GM23248 (cell line): Measurements from ENCODE around the gene ANO1. TPM values are rescaled to one million over a fixed set of nuclear protein-coding genes. Genes with fewer than 3 reads are reported as not detected.

Experiments used
- DNase-seq: peaks from one replicate; pipeline ENCODE4 v3.0.0-alpha.2; 2015
- H2AFZ ChIP-seq: fragments of 200-600 bp; sonication (generic); 2 replicates; pipeline ENCODE4 v1.6.1; 2016; ENCODE audit warnings: antibody characterized with exemption
- H3F3A ChIP-seq: fragments of 200-600 bp; sonication (generic); 2 replicates; pipeline ENCODE4 v1.6.1; 2016; ENCODE audit warnings: mild to moderate bottlenecking, antibody characterized with exemption, mixed run types; ENCODE audit not compliant: insufficient read depth
- H3K27ac ChIP-seq: fragments of 200-600 bp; sonication (generic); 2 replicates; pipeline ENCODE4 v1.5.1; 2016; ENCODE audit warnings: mild to moderate bottlenecking
- H3K27me3 ChIP-seq: fragments of 200-600 bp; sonication (generic); replicated peaks from 2 replicates; pipeline ENCODE4 v1.6.1; 2016; ENCODE audit warnings: mild to moderate bottlenecking; ENCODE audit not compliant: insufficient read depth
- H3K36me3 ChIP-seq: fragments of 200-600 bp; sonication (generic); 2 replicates; pipeline ENCODE4 v1.6.1; 2016; ENCODE audit warnings: low read depth, mild to moderate bottlenecking
- H3K4me1 ChIP-seq: fragments of 200-600 bp; sonication (generic); 2 replicates; pipeline ENCODE4 v1.6.1; 2016; ENCODE audit warnings: mild to moderate bottlenecking; ENCODE audit not compliant: insufficient read depth
- H3K4me2 ChIP-seq: fragments of 200-600 bp; sonication (generic); one replicate; pipeline ENCODE4 v1.6.1; 2016; ENCODE audit warnings: mild to moderate bottlenecking; ENCODE audit not compliant: unreplicated experiment
- H3K4me3 ChIP-seq: fragments of 200-600 bp; sonication (generic); 2 replicates; pipeline ENCODE4 v1.5.1; 2016; ENCODE audit warnings: mild to moderate bottlenecking
- H3K79me2 ChIP-seq: fragments of 200-600 bp; sonication (generic); 2 replicates; pipeline ENCODE4 v1.6.1; 2016; ENCODE audit warnings: mild to moderate bottlenecking; ENCODE audit not compliant: insufficient read depth
- H3K9ac ChIP-seq: fragments of 200-600 bp; sonication (generic); 2 replicates; pipeline ENCODE4 v1.6.1; 2016; ENCODE audit warnings: mild to moderate bottlenecking
- H3K9me2 ChIP-seq: fragments of 200-600 bp; sonication (generic); 2 replicates; pipeline ENCODE4 v1.6.1; 2016; ENCODE audit warnings: mixed run types, mild to moderate bottlenecking, moderate library complexity; ENCODE audit not compliant: insufficient read depth
- H3K9me3 ChIP-seq: fragments of 200-600 bp; sonication (generic); one replicate; pipeline ENCODE4 v1.6.1; 2017; ENCODE audit warnings: low read depth
- H4K20me1 ChIP-seq: fragments of 200-600 bp; sonication (generic); 2 replicates; pipeline ENCODE4 v1.6.0; 2016; ENCODE audit not compliant: insufficient read depth
- EZH2 ChIP-seq: fragments of 200-600 bp; sonication (generic); IDR thresholded peaks from 2 replicates; pipeline ENCODE4 v1.6.1; 2018; ENCODE audit warnings: antibody characterized with exemption, mild to moderate bottlenecking; ENCODE audit not compliant: insufficient read depth, poor library complexity, severe bottlenecking
- EZH2phosphoT487 ChIP-seq: fragments of 200-600 bp; sonication (generic); IDR thresholded peaks from 2 replicates; pipeline ENCODE4 v1.6.1; 2018; ENCODE audit warnings: antibody characterized with exemption, moderate library complexity, mild to moderate bottlenecking, low read depth; ENCODE audit not compliant: insufficient read depth
- WGBS, 2 experiments: methylation state at CpG; one replicate each; pipeline ENCODE4 v1.1.6; 2015 to 2017; ENCODE audit warnings: low lambda C conversion rate in 2 of 2, low coverage in 1 of 2; ENCODE audit errors: missing lambda C conversion rate in 2 of 2; 5-methylcytosine and 5-hydroxymethylcytosine counted together
- in situ Hi-C: fragments of 300-500 bp; cut with MboI; formaldehyde crosslinking; loops from 2 replicates; pipeline ENCODE4 v1.15.0; 2020
- polyA plus RNA-seq: library from polyadenylated mRNA; unstranded; fragments of >200 nt; fragmentation: Nextera tagmentation; extraction: Ambion mirVana; gene quantifications from 2 replicates; pipeline ENCODE4 v1.2.1, GENCODE V29; 2016
- total RNA-seq: library from RNA; depleted of rRNA; stranded (reverse); fragments of >200 nt; shearing (Covaris generic); gene quantifications from 2 replicates; pipeline ENCODE4 v1.2.3, GENCODE V29; 2014

ANO1 gene
- total and polyA plus RNA-seq, 2 experiments from 2014 or later, result 0.97 TPM; not detected in 1

- Histone ChIP-seq H3K79me2 (no peaks in the 10 kb centered on the region), H3K4me3 (no peak overlapping the region), H3K4me1 (peaks cover 7% of the 10 kb centered on the region), H3K27ac (no peak overlapping the region), H3F3A (no peaks in the 10 kb centered on the region), H2AFZ (no peak overlapping the region), H3K4me2 (no peak overlapping the region), H4K20me1 (no peaks in the 10 kb centered on the region), H3K9me2 (no peaks in the 10 kb centered on the region), H3K27me3 (0 out of 2 replicates have a peak, but pooled peaks cover 12% of the 10 kb centered on the region), H3K9me3 (no peaks in the 10 kb centered on the region), H3K9ac (no peak overlapping the region), H3K36me3 (no peaks in the 10 kb centered on the region)
- in situ Hi-C loops, result no loop called here
- TF ChIP-seq EZH2 (no peak), EZH2phosphoT487 (no peak)
- WGBS, 2 experiments, result 71 to 83% methylated on average over 9 to 17 of the region's 17 CpGs
- no peak for DNase-seq
These were observed 48.4 kb downstream of the ANO1 start for GRCh38 chr11:70126494-70126893.

DNA sequence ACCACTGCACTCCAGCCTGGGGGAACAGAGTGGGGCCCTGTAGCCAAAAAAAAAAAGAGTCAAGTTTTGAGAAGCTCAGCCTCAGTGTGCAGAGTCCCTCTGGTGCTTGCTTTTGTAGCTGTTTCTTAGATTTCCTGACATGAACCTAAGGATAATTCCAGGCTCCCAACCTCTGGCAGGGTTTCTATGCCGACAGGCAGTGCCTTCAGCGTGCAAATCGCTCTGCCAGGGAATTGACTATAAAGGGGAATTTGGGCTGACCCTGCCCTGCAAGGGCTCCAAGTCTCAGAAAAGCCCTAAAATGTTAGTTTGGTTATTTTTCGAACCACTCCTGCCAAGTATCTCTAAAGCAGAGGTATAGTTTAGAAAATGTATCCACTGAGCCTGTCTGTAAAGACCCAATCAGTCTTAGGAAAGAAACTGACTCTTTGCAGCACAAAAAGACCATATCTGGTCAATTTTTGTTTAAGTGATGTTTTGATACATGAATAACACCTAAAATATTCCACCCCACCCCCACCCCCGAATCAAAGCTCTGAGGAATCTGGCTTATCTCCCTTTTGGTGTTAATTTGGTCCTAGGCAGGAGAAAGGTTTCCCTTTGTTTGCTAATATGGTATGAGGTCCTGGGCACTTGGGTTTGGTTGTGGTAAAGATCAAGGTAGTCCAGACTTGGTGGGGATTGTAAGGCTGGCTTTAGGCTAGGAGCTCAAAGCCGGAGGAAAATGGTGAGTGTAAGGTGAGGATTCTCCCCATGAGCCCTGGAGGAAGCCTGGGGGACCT is 49.7 kb downstream of the ANO1 start:
- no peak for DNase-seq
- TF ChIP-seq EZH2, result no peak
- TF ChIP-seq EZH2phosphoT487, result no peak
- Histone ChIP-seq H3K79me2 (no peaks in the 10 kb centered on the region), H3K27me3 (0 out of 2 replicates have a peak, but pooled peaks cover 7% of the 10 kb centered on the region), H3K9me2 (no peaks in the 10 kb centered on the region), H3K27ac (no peak overlapping the region), H4K20me1 (no peaks in the 10 kb centered on the region), H3F3A (no peaks in the 10 kb centered on the region), H3K4me2 (no peak overlapping the region), H3K4me1 (peaks cover 7% of the 10 kb centered on the region), H3K9me3 (no peaks in the 10 kb centered on the region), H3K4me3 (no peak overlapping the region), H2AFZ (no peak overlapping the region), H3K36me3 (no peaks in the 10 kb centered on the region), H3K9ac (no peak overlapping the region)
- WGBS, 2 experiments, result 58 to 62% methylated on average over 6 of the region's 6 CpGs
- in situ Hi-C loops, result no loop called here

DNA sequence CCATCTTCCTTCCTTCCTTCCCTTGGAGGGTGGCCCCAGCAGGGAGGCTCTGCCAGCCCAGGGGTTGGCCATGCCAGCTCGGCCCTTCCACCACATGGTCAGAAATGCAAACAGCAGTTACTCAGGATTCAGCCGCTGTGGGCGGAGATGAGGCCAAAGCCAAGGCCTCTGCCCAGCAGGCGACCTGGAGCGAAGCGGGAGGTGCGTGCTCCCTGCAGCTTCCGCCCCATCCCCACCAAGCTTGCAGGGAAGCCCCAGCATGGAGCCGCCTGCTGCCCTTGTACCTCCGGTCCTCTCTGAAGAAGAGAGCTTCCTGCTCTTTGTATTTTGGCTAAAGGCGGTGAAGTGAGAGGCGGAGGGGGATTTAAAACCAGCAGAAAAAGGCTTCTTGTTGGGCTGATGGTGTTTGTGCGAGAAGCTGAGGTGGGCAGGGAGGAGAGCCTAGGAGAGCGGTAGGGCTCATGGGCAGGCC is 50.4 kb downstream of the ANO1 start:
- 61 to 62% methylated on average over 14 of the region's 14 CpGs for WGBS, 2 experiments
- Histone ChIP-seq H3K9me2 (no peaks in the 10 kb centered on the region), H3F3A (no peaks in the 10 kb centered on the region), H2AFZ (no peak overlapping the region), H4K20me1 (no peaks in the 10 kb centered on the region), H3K27me3 (0 out of 2 replicates have a peak, but pooled peaks cover under 1% of the 10 kb centered on the region), H3K36me3 (no peaks in the 10 kb centered on the region), H3K9me3 (no peaks in the 10 kb centered on the region), H3K79me2 (no peaks in the 10 kb centered on the region), H3K4me1 (peaks cover 7% of the 10 kb centered on the region), H3K4me3 (no peak overlapping the region), H3K4me2 (no peak overlapping the region), H3K9ac (no peak overlapping the region), H3K27ac (no peak overlapping the region)
- no peak for TF ChIP-seq EZH2
- TF ChIP-seq EZH2phosphoT487, result no peak
- DNase-seq, result peak; percentile 66
- in situ Hi-C loops, result no loop called here

DNA sequence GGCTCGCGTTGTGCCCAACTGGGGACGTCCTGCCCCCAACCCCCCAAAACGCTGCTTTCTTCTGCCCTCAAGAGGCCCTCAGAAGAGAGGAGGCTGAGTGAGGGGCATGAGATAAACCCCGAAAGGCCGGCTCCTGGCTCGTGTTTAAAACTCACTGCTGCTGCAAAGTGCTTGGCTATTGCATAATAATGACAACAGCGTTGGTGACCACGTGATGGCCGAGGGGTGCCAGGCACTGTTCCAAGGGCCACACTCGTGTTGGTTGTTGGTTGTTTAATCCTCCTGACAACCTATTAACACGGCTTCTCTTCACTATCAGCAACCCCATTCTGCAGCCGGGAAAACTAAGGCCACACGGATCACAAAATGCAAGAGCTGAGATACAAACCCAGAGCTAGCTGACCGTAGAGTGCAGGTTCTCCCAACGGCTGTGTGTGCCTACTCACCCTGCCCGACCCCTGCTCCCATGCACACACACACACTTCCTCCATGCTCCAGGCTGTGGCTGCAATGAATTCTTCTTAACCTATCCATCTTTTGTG is 51.0 kb downstream of the ANO1 start:
- TF ChIP-seq EZH2phosphoT487 (no peak), EZH2 (no peak)
- Histone ChIP-seq H3K4me3 (no peak overlapping the region), H2AFZ (no peak overlapping the region), H3K9ac (no peak overlapping the region), H3F3A (no peaks in the 10 kb centered on the region), H3K79me2 (no peaks in the 10 kb centered on the region), H3K27me3 (no peaks in the 10 kb centered on the region), H3K4me2 (no peak overlapping the region), H4K20me1 (no peaks in the 10 kb centered on the region), H3K9me2 (no peaks in the 10 kb centered on the region), H3K4me1 (peaks cover 7% of the 10 kb centered on the region), H3K9me3 (no peaks in the 10 kb centered on the region), H3K27ac (no peak overlapping the region), H3K36me3 (no peaks in the 10 kb centered on the region)
- 42 to 44% methylated on average over 17 of the region's 17 CpGs for WGBS, 2 experiments
- in situ Hi-C loops, result no loop called here
- no peak for DNase-seq
